NCI-H2081 (cell line): Measurements from ENCODE around the gene MET.
"Not testable (repeated sequence)": the region's sequence is repeated elsewhere in the genome, so short reads cannot be mapped to it uniquely, and the experiment has no call there.

Experiments
- DNase-seq, 2 experiments: peaks; one replicate each; lab custom pipeline; 2025; lab: John Stamatoyannopoulos, UW

Gene MET

DNA sequence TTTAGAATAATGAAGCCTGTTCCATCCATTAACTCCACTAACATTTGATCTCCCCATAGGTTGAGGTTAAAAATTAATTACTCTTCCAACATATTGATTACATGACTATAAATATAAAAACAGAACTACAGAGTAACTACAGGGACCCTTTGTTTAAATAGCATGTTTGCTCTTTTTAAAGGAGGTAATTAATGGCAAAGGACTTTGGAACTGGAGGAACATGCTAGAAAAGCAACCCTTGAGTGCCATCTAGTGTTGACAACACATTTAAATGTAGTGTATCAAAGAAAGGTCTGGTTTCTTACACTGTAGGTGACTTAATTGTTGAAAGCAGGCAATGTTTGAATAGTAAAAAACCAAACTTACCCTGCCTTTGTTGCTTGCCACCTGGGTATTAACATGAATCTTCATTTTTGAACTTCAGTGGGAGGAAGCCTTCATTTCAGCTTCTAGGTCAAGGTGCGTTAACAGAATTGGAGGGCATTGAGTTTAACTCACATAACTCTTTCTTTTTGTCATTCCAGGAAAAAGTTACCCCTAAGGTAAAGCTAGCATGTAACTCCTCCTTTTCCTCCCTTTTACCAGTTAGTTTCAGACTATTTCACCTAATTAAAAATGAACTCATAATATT, 137.8 kb downstream of the MET start:
- peak; percentile 80 to 90 for DNase-seq

DNA sequence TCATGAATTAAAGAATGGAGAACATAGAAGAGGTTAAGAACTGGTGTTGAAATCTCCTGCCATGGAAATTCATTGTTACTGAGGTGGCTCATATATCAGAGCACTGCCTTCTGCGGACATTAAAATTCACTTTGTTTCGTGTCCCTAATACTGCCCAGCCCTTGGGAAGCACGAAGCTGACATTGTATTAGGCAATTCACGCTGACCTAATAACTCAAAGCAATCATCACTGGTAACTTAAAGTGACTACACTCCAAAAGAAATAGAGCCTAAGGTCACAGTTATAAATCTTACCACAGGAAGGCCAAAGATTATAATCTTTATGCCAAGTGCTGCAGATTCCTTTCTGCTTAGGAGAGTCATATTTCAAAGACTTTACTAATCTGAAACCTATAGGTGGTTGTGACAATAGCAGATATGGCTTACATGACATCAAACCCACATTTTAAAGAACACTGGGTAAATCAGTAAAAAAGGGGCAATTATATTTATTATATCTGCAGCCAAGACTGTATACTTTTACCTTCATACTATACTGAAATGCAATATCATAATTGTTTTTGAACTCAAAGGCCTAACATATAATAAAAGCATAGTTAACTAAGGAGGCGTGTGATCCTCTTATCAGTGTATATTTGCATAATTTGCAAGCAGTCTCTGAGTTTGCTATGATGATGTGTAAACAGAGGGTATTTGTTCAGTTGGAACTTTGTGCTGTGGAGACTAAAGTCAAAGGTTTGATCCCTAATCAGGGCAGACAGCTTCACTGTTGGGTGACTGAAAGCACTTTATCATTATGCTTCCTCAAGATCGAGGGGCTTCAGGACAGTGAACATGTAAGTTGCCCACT, 138.5 kb downstream of the MET start:
- DNase-seq = peak in 1 of 2 experiments; percentile 38

DNA sequence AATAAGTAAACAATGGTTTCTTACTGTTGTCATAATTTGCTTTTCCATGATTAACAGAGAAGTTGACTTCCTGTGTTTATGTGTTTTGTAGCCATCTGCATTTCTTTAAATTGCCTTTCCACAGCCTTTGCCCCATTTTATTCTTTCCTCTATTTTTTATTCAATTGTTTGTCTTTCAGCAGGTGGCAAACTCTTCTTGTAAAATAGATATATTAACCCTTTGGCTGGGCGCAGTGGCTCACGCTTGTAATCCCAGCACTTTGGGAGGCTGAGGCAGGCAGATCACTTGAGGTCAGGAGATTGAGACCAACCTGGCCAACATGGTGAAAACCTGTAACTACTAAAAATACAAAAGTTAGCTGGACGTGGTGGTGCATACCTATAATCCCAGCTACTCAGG, 139.8 kb downstream of the MET start:
- peak in 1 of 2 experiments; percentile 15 for DNase-seq

DNA sequence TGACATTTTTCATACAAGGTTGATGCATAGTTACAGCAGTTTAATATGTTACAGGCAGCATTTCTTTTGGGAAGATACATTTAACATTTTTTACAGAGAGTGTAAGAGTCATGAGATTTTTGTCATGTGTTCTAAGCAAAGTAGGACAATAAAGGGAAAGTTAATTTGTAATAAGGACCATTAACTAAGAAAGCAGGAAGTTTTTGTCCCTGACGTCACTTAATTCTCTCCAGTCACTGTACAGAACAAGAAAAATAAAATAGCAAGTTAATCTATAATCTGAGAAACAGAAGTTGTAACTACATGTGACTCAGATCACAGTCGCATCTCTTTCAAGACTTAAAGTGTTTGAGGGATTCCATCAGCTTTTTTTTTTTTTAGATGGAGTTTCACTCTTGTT, 140.9 kb downstream of the MET start:
- DNase-seq = no peak

DNA sequence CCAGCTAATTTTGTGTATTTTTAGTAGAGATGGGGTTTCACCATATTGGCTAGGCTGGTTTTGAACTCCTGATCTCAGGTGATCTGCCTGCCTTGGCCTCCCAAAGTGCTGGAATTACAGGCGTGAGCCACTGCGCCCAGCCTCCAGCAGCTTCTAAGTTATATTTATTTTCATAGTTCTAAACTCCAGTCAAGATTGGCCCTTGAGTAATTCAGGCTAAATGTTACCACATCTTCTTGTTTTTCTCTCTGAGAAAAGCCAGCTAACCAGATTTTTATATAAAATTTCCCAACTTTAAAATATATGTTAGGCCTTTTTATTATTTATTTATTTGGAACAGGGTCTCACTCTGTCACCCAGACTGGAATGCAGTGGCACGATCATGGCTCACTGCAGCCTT, 141.4 kb downstream of the MET start:
- not testable (repeated sequence) for DNase-seq

DNA sequence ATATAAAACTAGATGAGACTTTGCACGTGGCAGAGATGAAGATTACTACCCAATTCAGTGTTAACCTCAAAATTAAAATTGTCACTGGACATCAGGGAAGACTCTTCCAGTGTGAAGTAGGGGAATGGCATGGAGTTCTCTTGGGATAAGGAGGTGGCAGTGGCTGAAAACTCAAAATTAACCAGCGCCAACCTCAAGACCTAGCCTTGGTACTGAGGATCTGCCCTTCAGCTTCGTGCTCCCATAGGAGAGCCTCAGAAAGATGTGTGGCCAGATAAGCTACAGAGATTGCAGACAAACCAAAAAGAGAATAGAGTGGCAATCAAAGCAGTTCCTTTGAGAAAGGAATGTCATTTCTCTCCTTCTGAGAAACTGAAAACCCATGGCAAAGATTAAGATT, 143.0 kb downstream of the MET start:
- DNase-seq = no peak

DNA sequence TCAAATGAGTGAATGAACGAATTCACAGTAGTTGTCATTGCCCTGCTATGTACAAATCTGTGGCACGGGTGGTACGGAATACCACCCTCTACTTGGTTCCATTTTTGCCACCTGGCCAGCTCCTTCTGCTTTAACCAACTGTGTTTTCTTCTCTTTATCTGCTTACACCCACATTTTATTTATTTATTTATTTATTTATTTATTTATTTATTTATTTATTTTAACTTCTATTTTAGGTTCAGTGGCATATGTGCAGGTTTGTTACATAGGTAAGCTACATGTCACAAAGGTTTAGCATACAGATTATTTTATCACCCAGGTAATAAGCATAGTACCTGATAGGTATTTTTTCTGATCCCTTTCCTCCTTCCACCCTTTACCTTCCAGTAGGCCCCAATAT, 148.2 kb downstream of the MET start:
- DNase-seq = no peak

DNA sequence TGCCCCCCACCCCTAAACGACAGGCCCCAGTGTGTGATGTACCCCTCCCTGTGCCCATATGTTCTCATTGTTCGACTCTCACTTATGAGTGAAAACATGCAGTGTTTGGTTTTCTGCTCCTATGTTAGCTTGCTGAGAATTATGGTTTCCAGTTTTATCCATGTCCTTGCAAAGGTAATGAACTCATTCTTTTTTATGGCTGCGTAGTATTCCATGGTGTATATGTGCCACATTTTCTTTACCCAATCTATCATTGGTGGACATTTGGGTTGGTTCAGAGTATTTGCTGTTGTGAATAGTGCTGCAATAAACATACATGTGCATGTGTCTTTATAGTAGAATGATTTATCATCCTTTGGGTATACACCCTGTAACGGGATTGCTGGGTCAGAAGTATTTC, 149.7 kb downstream of the MET start:
- DNase-seq = not testable (repeated sequence)

DNA sequence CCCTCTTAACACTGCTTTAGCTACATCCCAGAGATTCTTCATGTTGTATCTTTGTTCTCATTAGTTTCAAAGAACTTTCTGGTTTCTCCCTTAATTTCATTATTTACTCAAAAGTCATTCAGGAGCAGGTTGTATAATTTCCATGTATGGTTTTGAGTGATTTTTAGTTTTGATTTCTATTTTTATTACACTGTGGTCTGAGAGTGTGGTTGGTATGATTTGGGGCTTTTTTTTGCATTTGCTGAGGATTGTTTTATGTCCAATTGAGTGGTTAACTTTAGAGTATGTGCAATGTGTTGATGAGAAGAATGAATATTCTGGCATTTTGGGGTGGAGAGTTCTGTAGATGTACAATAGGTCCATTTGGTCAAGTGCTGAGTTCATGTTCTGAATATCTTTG, 152.5 kb downstream of the MET start:
- no peak for DNase-seq

DNA sequence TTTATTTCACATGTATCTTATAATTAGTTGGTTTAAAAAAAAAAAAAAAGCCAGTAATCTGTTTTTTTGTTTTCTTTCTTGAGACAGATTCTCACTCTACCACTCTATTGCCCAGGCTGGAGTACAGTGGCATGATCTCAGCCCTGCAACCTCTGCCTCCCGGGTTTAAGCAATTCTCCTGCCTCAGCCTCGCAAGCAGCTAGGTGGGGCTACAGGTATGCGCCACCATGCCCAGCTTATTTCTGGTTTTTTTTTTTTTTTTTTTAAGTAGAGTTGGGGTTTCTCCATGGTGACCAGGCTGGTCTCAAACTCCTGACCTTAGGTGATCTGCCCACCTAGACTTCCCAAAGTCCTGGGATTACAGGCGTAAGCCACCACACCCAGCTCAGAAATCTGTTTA, 156.3 kb downstream of the MET start:
- no peak for DNase-seq

DNA sequence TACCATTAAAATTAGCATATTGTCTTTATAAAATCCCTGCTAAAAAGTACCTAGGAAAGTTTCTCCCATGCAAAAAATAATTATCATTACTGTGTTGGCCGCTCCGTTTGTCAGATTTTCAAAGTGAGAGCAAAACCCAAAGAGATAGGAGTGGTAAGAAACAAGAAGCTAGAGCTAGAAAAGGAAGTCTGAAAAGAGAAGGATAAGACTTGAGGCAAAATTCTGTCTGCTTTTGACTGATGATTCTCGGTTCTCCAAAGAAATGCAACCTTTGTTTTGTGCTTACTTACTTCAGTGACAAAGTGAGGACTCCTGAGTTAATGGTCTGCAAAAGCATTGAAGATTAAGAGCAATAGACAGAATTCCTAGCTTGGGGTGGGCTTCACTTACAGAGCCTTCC, 157.0 kb downstream of the MET start:
- no peak for DNase-seq

DNA sequence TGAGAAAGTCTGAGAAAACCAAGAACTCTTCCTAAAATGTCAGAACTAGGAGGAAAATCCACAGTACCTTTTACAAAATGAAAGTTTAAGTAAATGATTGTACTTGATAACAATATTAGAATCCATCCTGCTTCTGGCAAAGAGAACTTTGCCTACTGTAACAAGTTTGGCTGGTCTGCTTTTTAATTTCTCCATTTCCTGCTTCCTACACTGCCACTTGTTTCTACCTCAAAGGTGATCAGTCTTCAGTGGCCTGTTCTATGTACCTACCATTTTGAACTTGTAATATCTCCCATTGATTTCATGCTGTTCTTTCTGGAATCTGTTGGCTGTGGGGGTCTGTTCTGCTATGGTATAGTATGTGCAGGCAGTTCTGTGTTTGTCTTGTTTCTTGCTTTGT, 157.5 kb downstream of the MET start:
- no peak for DNase-seq

DNA sequence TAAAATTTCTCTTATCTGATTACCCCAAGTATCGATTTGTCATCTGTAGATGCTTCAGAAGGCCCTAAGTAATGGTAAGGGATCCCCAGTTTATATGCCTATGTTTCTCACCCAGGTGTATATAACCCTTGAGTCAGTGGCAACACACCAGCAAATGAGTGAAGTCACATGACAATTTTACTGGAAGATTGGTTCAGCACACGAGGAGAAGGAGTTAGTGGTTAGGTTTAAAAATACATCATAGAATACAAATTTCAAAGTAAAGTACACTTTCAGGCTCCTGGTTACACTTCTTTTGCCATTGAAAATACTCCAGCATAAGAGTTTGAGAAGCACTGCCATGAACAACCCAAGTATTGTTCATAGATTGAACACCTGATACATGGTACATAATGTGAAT, 160.7 kb downstream of the MET start:
- no peak for DNase-seq

DNA sequence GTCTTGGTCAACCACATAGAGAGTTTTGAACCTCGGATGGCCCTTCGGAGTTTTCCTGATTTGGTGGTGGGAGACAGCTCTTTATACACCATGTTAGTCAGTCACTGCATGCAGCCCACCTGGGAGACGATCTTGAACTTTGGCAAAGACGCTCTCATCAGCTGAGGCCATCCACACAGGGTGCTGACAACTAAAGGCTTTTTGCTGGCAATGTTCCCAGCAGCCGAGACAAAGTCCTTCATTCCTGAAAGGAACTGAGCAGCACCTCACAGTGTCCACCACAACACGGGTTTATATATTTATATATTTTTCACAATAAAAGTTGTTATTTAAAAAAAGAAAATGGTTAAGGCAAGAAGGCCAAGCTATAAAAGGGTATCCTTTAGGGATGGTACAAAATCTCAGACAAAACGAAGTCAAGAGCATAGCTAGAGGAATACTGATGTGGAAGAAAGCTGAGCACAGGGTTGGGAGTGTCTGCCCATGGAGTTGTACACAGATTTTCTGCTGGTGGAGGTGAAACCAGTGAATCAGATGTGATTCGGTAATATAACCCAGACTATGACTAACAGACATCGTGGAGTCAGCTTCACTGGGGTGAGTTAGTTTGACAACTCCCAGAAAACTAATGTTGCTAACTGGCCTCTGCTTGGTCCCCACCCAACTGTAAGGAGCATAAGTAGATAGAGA, 163.0 kb downstream of the MET start:
- DNase-seq = no peak

DNA sequence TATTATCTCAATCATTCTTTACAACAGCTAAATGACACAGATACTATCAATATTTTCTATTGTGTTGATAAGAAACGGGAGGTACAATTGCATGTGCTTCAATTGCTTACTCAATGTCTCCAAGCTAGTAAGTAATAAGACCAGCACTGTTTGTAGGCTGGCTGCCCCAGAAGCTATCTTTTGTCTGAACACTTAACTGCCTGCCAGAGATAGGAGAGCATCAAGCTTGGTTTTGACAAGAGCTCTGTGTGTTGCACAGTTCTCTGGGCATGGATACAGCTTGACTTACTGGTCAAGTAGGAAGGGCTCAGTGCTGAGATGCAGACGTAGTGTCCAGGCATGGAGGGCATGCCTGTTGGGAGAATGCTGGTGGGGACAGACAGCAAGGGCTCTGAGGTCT, 164.1 kb downstream of the MET start:
- no peak for DNase-seq

DNA sequence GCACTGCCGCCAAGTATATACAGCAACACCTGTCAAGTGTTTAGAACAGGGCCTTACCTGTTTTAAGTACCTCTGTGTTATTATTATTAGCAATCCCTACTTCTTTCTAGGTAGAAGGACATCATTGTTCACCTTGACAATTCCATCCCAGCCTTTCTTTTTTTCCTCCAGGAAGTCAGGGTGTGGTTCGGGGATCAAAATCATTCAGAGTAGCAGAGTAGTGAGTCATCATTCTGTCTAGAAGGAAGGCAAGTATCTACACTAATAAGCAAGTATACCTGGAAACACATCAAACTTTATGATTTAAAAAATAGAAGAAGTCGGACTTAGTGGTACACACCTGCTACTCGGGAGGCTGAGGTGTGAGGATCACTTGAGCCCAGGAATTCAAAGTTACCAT, 164.9 kb downstream of the MET start:
- no peak for DNase-seq

DNA sequence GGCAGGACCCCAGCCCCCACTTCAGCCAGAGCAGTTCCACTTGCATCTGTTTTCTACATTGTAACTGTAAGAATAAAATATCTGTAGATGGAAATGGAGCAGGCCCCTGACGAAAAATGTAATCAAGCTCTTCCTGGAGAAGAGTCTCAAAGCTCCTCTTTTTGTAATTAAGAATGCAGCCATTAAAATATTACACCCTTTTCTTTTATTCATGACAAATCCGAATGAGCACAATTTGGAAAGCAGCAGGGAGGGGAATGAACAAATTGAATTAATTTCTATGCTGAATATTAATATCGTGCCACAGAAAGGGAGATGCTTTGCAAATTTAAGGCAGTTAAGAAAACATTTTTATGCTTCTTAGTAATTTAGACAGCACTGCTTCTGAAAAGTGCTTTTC, 165.6 kb downstream of the MET start:
- no peak for DNase-seq

DNA sequence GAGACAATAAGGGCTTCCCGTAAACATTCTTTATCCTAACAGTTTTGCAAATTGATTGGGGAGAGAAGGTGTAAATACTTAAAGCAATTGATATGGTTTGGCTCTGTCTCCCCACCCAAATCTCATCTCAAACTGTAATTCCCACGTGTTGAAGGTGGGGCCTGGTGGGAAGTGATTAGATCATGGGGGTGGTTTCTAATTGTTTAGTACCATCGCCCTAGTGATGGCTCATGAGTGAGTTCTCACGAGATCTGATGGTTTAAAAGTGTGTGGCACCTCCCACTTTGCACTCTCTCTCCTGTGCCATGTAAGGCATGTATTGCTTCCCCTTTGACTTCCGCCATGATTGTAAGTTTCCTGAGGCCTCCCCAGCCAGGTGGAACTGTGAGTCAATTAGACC, 168.3 kb downstream of the MET start:
- DNase-seq = no peak

DNA sequence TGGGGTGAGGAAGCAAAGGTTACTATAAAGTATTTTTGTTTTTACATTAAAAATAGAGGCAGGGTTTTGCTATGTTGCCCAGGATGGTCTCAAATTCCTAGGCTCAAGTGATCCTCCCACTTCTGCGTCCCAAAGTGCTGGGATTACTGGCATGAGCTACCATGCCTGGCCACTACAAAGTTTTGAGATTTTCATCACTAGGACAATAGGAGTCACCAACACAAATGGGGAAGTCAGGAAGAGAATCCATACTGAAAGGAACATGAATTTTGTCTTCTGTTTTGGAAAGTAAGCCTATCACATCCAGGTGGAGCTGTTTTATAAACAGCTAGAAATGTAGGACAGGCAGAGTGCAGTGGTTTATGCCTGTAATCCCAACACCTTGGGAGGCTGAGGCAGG, 170.4 kb downstream of the MET start:
- no peak for DNase-seq

DNA sequence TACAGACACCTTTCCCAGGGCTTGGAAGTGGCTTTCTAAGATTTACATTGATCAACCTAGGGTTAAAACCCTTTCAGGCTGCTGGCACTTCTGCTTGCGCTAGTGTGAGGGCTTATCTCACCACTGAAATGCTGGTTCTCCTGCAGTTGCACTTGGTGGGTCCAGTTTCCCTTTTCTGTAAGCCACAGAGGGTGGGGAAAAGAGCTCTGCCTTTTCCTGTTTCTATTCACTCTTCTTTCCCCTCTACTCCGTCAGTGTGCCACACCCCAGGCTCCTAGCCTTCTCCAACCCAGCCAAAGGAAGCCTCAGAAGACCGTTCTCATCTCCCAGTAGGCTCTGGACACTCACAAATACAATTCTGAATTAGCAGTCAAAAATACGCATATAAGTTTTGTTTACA, 171.4 kb downstream of the MET start:
- DNase-seq = no peak
